GM23338 (cell line): ENCODE data around the gene KCNJ2. TPM values are rescaled to one million over a fixed set of nuclear protein-coding genes. Genes with fewer than 3 reads are reported as not detected.

ENCODE experiments used
- ATAC-seq: fragments of 200-7000 bp; cut with Tn5 transposase; 3 replicates; pipeline ENCODE4 v1.9.1; 2020
- DNase-seq: peaks from one replicate; pipeline ENCODE4 v3.0.0-alpha.2; 2015; ENCODE audit warnings: low spot score
- H2AFZ ChIP-seq: fragments of 200-600 bp; sonication (generic); 2 replicates; pipeline ENCODE4 v1.8.0; 2016; ENCODE audit warnings: antibody characterized with exemption, mild to moderate bottlenecking, moderate library complexity
- H3F3A ChIP-seq: fragments of 200-600 bp; sonication (generic); replicated peaks from 2 replicates; pipeline ENCODE4 v1.8.0; 2017; ENCODE audit warnings: antibody characterized with exemption, mixed run types, low read depth
- H3K27ac ChIP-seq: fragments of 200-600 bp; sonication (generic); 2 replicates; pipeline ENCODE4 v1.6.1; 2016; ENCODE audit warnings: low read depth
- H3K27me3 ChIP-seq: fragments of 200-600 bp; sonication (generic); 2 replicates; pipeline ENCODE4 v1.8.0; 2016; ENCODE audit warnings: mild to moderate bottlenecking, mixed run types, moderate library complexity; ENCODE audit not compliant: insufficient read depth
- H3K36me3 ChIP-seq: fragments of 200-600 bp; sonication (generic); 2 replicates; pipeline ENCODE4 v1.8.0; 2016; ENCODE audit warnings: mild to moderate bottlenecking; ENCODE audit not compliant: insufficient read depth
- H3K4me1 ChIP-seq: fragments of 200-600 bp; sonication (generic); 2 replicates; pipeline ENCODE4 v1.8.0; 2016; ENCODE audit warnings: mild to moderate bottlenecking, moderate library complexity; ENCODE audit not compliant: insufficient read depth
- H3K4me2 ChIP-seq: fragments of 200-600 bp; sonication (generic); 2 replicates; pipeline ENCODE4 v1.7.1; 2017; ENCODE audit warnings: mixed run types
- H3K4me3 ChIP-seq: fragments of 200-600 bp; sonication (generic); 2 replicates; pipeline ENCODE4 v1.6.1; 2016; ENCODE audit warnings: mixed run types
- H3K79me2 ChIP-seq: fragments of 200-600 bp; sonication (generic); replicated peaks from 2 replicates; pipeline ENCODE4 v1.8.0; 2017; ENCODE audit warnings: mild to moderate bottlenecking; ENCODE audit not compliant: insufficient read depth
- H3K9me2 ChIP-seq: fragments of 200-600 bp; sonication (generic); 2 replicates; pipeline ENCODE4 v1.8.0; 2017; ENCODE audit not compliant: insufficient read depth
- H4K20me1 ChIP-seq: fragments of 200-600 bp; sonication (generic); replicated peaks from 2 replicates; pipeline ENCODE4 v1.8.0; 2017; ENCODE audit warnings: mild to moderate bottlenecking; ENCODE audit not compliant: insufficient read depth
- H3K27ac Mint-ChIP-seq: 2 replicates; pipeline ENCODE4 v1.8.0; 2020; ENCODE audit warnings: inconsistent platforms, mild to moderate bottlenecking, moderate library complexity, mixed read lengths
- H3K27me3 Mint-ChIP-seq: 3 replicates; pipeline ENCODE4 v1.8.0; 2022; ENCODE audit warnings: low read depth, mild to moderate bottlenecking, moderate library complexity, mixed read lengths, inconsistent platforms; ENCODE audit not compliant: insufficient read depth, poor library complexity
- H3K36me3 Mint-ChIP-seq: 3 replicates; pipeline ENCODE4 v1.8.0; 2021; ENCODE audit warnings: low read depth, mild to moderate bottlenecking, inconsistent platforms, moderate library complexity, mixed read lengths
- H3K4me1 Mint-ChIP-seq: 3 replicates; pipeline ENCODE4 v1.8.0; 2020; ENCODE audit warnings: mild to moderate bottlenecking, inconsistent platforms, mixed read lengths
- H3K4me3 Mint-ChIP-seq: 3 replicates; pipeline ENCODE4 v1.8.0; 2021; ENCODE audit warnings: moderate library complexity, mild to moderate bottlenecking, inconsistent platforms, mixed read lengths
- H3K9me3 Mint-ChIP-seq: 3 replicates; pipeline ENCODE4 v1.8.0; 2020; ENCODE audit warnings: moderate library complexity, mild to moderate bottlenecking, inconsistent platforms, mixed read lengths
- CREB1 ChIP-seq: fragments of 250-450 bp; sonication (Bioruptor Pico); IDR thresholded peaks from 2 replicates; pipeline ENCODE4 v1.5.0; 2020; ENCODE audit warnings: low read depth, mild to moderate bottlenecking, moderate library complexity
- EZH2 ChIP-seq: fragments of 200-600 bp; sonication (generic); IDR thresholded peaks from one replicate; pipeline ENCODE4 v1.8.0; 2017; ENCODE audit warnings: antibody characterized with exemption, mild to moderate bottlenecking, low read depth; ENCODE audit not compliant: unreplicated experiment
- EZH2phosphoT487 ChIP-seq: fragments of 200-600 bp; sonication (generic); IDR thresholded peaks from one replicate; pipeline ENCODE4 v1.8.1; 2018; ENCODE audit warnings: antibody characterized with exemption; ENCODE audit not compliant: unreplicated experiment
- JUNB ChIP-seq: IDR thresholded peaks from one replicate; pipeline ENCODE4 v1.6.1; 2016; ENCODE audit warnings: antibody characterized with exemption; ENCODE audit not compliant: unreplicated experiment
- NANOG ChIP-seq: IDR thresholded peaks from 2 replicates; pipeline ENCODE4 v1.6.1; 2016; ENCODE audit warnings: antibody characterized with exemption, borderline replicate concordance
- POLR2AphosphoS5 ChIP-seq: IDR thresholded peaks from 2 replicates; pipeline ENCODE4 v1.6.1; 2016; ENCODE audit warnings: antibody characterized with exemption, low read depth
- STAT1 ChIP-seq: IDR thresholded peaks from one replicate; pipeline ENCODE4 v1.6.1; 2016; ENCODE audit warnings: antibody characterized with exemption; ENCODE audit not compliant: unreplicated experiment
- ZNF114 ChIP-seq: fragments of 250-450 bp; sonication (Bioruptor Pico); IDR thresholded peaks from 2 replicates; pipeline ENCODE4 v1.5.0; 2020; ENCODE audit warnings: mild to moderate bottlenecking, moderate library complexity
- ZNF331 ChIP-seq: fragments of 250-450 bp; sonication (Bioruptor Pico); IDR thresholded peaks from 2 replicates; pipeline ENCODE4 v1.5.0; 2020; ENCODE audit warnings: low read depth, mild to moderate bottlenecking, moderate library complexity
- polyA plus RNA-seq: library from polyadenylated mRNA; unstranded; fragments of >200 nt; fragmentation: Nextera tagmentation; extraction: Ambion mirVana; gene quantifications from 2 replicates; pipeline ENCODE4 v1.2.1, GENCODE V29; 2016
- total RNA-seq: library from RNA; depleted of rRNA; stranded (reverse); fragments of >200 nt; shearing (Covaris generic); gene quantifications from 2 replicates; pipeline ENCODE4 v1.2.3, GENCODE V29; 2014
- TF ChIP-seq, protein P1 (sequence below): IDR thresholded peaks from 2 replicates; pipeline ENCODE4 v1.6.1; 2016; ENCODE audit warnings: antibody characterized with exemption
- TF ChIP-seq, protein P2 (sequence below): IDR thresholded peaks from one replicate; pipeline ENCODE4 v1.6.1; 2018; ENCODE audit warnings: antibody characterized with exemption; ENCODE audit not compliant: unreplicated experiment
- TF ChIP-seq, protein P3 (sequence below), 2 experiments: fragments of 200-600 bp in 1 of 2; sonication (generic) in 1 of 2; conservative IDR thresholded peaks; 2 replicates each; pipeline versions ENCODE4 v1.5.1 to v1.6.1; 2016 to 2017; ENCODE audit warnings: antibody characterized with exemption in 2 of 2, low read depth in 2 of 2, mild to moderate bottlenecking in 2 of 2, moderate library complexity in 1 of 2
- TF ChIP-seq, protein P4 (sequence below): fragments of 250-450 bp; sonication (Bioruptor Pico); IDR thresholded peaks from 2 replicates; pipeline ENCODE4 v1.5.0; 2020; ENCODE audit warnings: mild to moderate bottlenecking, moderate library complexity

Gene KCNJ2
- total and polyA plus RNA-seq, 2 experiments from 2014 or later = 2.1 to 4.4 TPM

DNA sequence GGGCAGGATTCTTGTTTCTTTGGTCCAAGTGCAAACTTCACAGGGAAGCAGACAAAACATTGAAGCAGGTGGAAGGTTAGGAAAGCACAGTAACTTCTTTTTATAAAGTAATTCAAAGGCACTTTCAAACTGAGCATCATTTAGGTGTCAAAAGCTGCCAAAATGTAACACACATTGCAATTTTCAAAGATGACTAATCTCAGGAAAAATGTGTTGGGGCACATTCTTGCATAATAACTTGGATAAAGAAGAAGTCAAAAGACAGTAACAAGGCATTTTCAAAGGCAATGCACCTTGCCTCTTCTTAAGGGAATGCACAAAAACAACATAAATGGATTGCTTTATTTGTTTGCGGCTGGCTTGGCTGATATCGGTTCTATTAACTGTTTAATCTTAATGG lies 3.6 kb downstream of the KCNJ2 start:
- Mint-ChIP-seq H3K9me3 (no peaks in the 10 kb centered on the region), H3K36me3 (peaks cover 10% of the 10 kb centered on the region; the same call in 2 of the 3 replicates), H3K27me3 (peaks cover 15% of the 10 kb centered on the region), H3K4me1 (peaks cover 9% of the 10 kb centered on the region), H3K27ac (no peak overlapping the region), H3K4me3 (no peak overlapping the region)
- peaks cover 11% of the 10 kb centered on the region; the same call in 1 of the 2 replicates for H3K79me2 ChIP-seq
- no peak overlapping the region for H2AFZ ChIP-seq
- no peaks in the 10 kb centered on the region for H3K9me2 ChIP-seq
- no peaks in the 10 kb centered on the region for H3K36me3 ChIP-seq
- H3F3A ChIP-seq = no peaks in the 10 kb centered on the region
- TF ChIP-seq JUNB (no peak), ZNF331 (CRISPR knock-in tag) (no peak), STAT1 (no peak), EZH2phosphoT487 (no peak), NANOG (no peak), CREB1 (CRISPR knock-in tag) (no peak), EZH2 (no peak), POLR2AphosphoS5 (no peak), ZNF114 (CRISPR knock-in tag) (no peak)
- TF ChIP-seq, protein P1, sequence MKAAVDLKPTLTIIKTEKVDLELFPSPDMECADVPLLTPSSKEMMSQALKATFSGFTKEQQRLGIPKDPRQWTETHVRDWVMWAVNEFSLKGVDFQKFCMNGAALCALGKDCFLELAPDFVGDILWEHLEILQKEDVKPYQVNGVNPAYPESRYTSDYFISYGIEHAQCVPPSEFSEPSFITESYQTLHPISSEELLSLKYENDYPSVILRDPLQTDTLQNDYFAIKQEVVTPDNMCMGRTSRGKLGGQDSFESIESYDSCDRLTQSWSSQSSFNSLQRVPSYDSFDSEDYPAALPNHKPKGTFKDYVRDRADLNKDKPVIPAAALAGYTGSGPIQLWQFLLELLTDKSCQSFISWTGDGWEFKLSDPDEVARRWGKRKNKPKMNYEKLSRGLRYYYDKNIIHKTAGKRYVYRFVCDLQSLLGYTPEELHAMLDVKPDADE = no peak
- TF ChIP-seq, protein P2, sequence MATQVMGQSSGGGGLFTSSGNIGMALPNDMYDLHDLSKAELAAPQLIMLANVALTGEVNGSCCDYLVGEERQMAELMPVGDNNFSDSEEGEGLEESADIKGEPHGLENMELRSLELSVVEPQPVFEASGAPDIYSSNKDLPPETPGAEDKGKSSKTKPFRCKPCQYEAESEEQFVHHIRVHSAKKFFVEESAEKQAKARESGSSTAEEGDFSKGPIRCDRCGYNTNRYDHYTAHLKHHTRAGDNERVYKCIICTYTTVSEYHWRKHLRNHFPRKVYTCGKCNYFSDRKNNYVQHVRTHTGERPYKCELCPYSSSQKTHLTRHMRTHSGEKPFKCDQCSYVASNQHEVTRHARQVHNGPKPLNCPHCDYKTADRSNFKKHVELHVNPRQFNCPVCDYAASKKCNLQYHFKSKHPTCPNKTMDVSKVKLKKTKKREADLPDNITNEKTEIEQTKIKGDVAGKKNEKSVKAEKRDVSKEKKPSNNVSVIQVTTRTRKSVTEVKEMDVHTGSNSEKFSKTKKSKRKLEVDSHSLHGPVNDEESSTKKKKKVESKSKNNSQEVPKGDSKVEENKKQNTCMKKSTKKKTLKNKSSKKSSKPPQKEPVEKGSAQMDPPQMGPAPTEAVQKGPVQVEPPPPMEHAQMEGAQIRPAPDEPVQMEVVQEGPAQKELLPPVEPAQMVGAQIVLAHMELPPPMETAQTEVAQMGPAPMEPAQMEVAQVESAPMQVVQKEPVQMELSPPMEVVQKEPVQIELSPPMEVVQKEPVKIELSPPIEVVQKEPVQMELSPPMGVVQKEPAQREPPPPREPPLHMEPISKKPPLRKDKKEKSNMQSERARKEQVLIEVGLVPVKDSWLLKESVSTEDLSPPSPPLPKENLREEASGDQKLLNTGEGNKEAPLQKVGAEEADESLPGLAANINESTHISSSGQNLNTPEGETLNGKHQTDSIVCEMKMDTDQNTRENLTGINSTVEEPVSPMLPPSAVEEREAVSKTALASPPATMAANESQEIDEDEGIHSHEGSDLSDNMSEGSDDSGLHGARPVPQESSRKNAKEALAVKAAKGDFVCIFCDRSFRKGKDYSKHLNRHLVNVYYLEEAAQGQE = no peak
- TF ChIP-seq, protein P3, sequence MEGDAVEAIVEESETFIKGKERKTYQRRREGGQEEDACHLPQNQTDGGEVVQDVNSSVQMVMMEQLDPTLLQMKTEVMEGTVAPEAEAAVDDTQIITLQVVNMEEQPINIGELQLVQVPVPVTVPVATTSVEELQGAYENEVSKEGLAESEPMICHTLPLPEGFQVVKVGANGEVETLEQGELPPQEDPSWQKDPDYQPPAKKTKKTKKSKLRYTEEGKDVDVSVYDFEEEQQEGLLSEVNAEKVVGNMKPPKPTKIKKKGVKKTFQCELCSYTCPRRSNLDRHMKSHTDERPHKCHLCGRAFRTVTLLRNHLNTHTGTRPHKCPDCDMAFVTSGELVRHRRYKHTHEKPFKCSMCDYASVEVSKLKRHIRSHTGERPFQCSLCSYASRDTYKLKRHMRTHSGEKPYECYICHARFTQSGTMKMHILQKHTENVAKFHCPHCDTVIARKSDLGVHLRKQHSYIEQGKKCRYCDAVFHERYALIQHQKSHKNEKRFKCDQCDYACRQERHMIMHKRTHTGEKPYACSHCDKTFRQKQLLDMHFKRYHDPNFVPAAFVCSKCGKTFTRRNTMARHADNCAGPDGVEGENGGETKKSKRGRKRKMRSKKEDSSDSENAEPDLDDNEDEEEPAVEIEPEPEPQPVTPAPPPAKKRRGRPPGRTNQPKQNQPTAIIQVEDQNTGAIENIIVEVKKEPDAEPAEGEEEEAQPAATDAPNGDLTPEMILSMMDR (conservative IDR thresholded peaks at IDR 0.05; ENCODE audit: low read depth in 2 of 2) = no peak
- TF ChIP-seq, protein P4, sequence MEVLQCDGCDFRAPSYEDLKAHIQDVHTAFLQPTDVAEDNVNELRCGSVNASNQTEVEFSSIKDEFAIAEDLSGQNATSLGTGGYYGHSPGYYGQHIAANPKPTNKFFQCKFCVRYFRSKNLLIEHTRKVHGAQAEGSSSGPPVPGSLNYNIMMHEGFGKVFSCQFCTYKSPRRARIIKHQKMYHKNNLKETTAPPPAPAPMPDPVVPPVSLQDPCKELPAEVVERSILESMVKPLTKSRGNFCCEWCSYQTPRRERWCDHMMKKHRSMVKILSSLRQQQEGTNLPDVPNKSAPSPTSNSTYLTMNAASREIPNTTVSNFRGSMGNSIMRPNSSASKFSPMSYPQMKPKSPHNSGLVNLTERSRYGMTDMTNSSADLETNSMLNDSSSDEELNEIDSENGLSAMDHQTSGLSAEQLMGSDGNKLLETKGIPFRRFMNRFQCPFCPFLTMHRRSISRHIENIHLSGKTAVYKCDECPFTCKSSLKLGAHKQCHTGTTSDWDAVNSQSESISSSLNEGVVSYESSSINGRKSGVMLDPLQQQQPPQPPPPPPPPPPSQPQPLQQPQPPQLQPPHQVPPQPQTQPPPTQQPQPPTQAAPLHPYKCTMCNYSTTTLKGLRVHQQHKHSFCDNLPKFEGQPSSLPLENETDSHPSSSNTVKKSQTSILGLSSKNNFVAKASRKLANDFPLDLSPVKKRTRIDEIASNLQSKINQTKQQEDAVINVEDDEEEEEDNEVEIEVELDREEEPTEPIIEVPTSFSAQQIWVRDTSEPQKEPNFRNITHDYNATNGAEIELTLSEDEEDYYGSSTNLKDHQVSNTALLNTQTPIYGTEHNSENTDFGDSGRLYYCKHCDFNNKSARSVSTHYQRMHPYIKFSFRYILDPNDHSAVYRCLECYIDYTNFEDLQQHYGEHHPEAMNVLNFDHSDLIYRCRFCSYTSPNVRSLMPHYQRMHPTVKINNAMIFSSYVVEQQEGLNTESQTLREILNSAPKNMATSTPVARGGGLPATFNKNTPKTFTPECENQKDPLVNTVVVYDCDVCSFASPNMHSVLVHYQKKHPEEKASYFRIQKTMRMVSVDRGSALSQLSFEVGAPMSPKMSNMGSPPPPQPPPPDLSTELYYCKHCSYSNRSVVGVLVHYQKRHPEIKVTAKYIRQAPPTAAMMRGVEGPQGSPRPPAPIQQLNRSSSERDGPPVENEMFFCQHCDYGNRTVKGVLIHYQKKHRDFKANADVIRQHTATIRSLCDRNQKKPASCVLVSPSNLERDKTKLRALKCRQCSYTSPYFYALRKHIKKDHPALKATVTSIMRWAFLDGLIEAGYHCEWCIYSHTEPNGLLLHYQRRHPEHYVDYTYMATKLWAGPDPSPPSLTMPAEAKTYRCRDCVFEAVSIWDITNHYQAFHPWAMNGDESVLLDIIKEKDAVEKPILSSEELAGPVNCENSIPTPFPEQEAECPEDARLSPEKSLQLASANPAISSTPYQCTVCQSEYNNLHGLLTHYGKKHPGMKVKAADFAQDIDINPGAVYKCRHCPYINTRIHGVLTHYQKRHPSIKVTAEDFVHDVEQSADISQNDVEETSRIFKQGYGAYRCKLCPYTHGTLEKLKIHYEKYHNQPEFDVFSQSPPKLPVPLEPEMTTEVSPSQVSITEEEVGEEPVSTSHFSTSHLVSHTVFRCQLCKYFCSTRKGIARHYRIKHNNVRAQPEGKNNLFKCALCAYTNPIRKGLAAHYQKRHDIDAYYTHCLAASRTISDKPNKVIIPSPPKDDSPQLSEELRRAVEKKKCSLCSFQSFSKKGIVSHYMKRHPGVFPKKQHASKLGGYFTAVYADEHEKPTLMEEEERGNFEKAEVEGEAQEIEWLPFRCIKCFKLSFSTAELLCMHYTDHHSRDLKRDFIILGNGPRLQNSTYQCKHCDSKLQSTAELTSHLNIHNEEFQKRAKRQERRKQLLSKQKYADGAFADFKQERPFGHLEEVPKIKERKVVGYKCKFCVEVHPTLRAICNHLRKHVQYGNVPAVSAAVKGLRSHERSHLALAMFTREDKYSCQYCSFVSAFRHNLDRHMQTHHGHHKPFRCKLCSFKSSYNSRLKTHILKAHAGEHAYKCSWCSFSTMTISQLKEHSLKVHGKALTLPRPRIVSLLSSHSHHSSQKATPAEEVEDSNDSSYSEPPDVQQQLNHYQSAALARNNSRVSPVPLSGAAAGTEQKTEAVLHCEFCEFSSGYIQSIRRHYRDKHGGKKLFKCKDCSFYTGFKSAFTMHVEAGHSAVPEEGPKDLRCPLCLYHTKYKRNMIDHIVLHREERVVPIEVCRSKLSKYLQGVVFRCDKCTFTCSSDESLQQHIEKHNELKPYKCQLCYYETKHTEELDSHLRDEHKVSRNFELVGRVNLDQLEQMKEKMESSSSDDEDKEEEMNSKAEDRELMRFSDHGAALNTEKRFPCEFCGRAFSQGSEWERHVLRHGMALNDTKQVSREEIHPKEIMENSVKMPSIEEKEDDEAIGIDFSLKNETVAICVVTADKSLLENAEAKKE (CRISPR knock-in tag) = no peak
- no peak overlapping the region for H3K4me3 ChIP-seq
- H3K27me3 ChIP-seq = peaks cover 30% of the 10 kb centered on the region
- ATAC-seq (no peak), DNase-seq (no peak)
- H3K27ac ChIP-seq = no peak overlapping the region
- 0 out of 2 replicates have a peak, but pooled peaks cover 4% of the 10 kb centered on the region for H4K20me1 ChIP-seq
- no peak overlapping the region for H3K4me2 ChIP-seq
- peaks cover 11% of the 10 kb centered on the region for H3K4me1 ChIP-seq
